ENCODE results near the gene DIP2C.
"Not testable (repeated sequence)": the region's sequence is repeated elsewhere in the genome, so short reads cannot be mapped to it uniquely, and the experiment has no call there.

Gene DIP2C

GRCh38 chr10:282294-283139 is 407.0 kb downstream of the DIP2C start:
- no peak for DNase-seq

DNA sequence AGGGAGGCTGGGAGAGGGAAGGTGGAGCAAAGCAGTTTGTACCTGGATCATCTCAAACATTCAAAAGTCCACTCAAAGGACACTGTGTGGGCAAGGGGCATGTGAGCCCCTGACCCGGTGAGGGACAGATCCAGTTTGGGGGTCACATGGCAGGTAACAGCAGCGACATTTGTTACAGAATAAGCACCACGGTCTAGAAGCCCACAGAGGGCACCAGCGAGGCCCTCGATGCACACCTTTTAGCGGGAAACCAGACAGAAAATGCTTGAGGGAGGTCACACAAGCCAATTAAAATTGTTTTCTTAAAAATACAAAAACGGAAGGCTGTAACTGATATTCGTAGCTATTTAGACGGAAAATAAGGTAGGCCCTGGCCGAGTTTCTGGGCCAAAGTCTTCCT is 409.8 kb downstream of the DIP2C start:
- no peak for DNase-seq

- no peak for DNase-seq
These were observed 410.2 kb downstream of the DIP2C start for GRCh38 chr10:279232-279631.

- DNase-seq = no peak
These were observed 410.8 kb downstream of the DIP2C start for GRCh38 chr10:278707-279106.

DNA sequence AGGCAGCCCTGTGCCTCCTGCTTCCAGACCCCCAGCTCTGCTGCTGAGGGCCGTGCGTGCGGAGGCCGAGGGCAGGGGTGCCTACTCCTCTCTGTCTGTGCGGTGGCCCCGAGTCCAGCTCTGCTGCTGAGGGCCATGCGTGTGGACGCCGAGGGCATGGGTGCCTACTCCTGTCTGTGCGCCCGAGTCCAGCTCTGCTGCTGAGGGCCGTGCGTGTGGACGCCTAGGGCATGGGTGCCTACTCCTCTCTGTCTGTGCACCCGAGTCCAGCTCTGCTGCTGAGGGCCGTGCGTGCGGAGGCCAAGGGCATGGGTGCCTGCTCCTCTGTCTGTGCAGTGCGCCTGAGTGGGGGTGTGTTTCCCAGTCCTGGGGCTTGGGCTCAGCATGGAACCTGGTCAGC is 411.5 kb downstream of the DIP2C start:
- no peak for DNase-seq

GRCh38 chr10:275680-276079 is 413.8 kb downstream of the DIP2C start:
- DNase-seq = no peak

DNA sequence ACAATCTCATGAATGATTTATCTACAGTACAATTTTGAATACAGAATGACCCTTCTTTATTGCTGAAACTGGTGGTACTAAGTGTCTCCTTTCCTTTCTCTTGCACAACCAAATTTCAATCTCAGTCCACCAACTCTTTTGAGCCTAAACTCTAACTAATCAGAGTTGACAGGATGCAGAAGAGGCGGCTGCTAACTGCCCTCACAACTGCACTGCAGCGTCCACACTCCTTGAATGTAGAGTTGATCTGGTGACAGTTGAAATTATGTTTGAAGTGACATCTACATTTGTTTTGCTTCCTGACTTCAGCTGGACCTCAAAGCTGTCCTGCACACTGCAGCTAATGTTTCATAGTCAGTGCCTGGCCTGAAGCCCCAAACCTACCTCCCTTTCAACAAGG is 414.6 kb downstream of the DIP2C start:
- DNase-seq = no peak

DNA sequence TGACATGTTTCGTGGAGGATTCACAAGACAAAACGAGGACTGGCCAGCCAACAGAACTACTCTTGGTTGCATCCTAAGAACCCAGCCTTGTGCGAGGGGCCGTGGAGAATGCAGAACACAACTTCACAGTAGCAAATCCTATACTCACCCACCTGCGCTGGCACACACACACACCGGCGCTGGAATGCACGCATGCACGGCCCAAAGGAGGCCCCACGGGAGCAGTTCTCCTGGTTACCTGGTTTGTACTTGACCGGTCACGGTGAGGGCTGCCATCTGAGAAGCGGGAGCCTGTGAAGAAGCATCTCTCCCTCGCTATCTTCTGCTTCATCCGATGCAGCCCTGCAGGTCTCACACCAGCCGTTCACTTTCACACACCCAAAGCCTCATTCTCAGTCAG is 416.4 kb downstream of the DIP2C start:
- no peak for DNase-seq

DNA sequence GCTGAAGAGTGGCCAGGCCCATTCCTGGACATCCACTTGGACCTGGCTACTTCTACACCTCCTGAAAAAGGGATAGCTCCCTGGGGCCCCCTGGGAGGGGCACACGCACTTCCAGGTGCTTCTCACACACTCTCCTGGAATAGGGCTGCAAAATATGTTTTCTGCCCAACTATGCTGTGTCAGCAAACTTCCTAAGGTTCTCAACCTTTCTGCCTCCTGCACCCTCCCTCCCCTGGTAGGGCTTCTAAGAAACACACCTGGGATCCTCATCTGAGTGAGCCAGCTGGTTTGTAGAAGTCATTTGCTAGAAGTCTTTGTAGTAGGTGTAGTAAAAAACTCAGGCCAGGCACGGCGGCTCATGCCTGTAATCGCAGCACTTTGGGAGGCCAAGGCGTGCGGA is 417.7 kb downstream of the DIP2C start:
- DNase-seq = no peak

DNA sequence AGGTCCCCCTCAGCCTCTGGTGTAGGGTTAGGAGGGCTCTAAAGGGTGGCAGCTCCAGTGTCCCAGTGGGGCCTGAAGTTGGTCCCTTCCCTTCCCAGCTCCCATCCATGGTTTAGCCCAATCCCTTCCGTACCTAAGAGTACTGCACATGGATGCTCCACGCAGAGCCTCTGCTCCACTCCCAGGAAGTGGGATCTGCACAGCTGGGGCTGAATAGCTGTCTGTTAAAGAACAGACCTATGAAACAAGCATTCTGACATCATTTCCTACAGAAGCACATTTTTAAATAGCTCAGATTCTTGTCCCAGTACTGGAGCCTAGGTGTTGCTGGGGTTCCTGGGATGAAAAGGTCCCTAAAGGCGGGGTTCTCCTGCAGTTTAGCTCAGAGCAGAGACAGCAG is 418.3 kb downstream of the DIP2C start:
- DNase-seq = no peak

GRCh38 chr10:269440-270074 is 419.9 kb downstream of the DIP2C start:
- no peak for DNase-seq

- no peak for DNase-seq
These were observed 421.8 kb downstream of the DIP2C start for GRCh38 chr10:267705-268104.

DNA sequence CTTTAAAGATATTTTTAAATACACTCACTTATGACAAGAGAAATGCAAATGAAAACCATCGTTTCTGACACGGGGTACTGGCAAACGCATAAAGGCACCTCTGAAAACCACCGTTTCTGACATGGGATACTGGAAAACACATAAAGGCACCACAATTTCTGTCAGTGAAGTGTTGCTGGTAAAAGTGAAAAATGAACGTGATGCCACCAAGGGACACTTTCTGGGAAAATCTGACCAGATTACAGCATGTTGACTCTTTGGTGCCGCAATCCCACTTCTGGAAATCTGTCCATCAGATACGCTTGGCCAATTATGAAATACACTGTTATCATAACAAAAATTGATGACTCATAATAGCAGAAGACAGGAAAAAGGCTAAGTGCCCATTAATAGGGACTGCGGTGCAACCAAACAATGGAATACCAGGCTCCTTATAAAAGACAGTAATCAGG is 422.5 kb downstream of the DIP2C start:
- DNase-seq = no peak

- DNase-seq = not testable (repeated sequence)
These were observed 423.5 kb downstream of the DIP2C start for GRCh38 chr10:265816-266588.

- not testable (repeated sequence) for DNase-seq
These were observed 424.4 kb downstream of the DIP2C start for GRCh38 chr10:265074-265440.

- DNase-seq = not testable (repeated sequence)
These were observed 425.1 kb downstream of the DIP2C start for GRCh38 chr10:264160-265073.

GRCh38 chr10:260819-261429 is 428.5 kb downstream of the DIP2C start:
- no peak for DNase-seq

DNA sequence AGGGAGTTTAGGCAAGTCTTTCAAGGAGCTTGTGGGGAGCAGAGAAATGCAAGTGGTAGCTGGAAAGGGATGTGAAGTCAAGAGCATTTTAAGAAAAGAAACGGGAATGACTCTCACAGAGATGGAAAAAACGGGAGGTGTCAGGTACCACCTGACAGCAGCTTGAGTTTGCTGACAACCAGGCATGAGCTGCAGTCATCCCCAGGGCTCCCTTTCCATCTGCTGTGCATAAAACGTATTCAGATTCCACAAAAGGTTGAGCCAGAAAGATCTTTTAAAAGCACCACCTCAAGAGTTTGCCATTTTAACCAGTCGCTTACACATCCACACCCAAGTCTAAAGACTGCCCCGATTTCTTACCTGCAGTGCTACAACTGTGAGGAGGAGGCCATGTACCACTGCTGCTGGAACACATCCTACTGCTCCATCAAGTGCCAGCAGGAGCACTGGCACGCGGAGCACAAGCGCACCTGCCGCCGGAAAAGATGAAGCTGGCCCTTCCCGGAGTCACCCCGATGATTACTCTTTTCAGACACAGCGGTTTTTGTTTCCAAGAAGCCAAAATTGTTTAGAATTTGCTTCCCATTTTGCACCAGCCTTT is 437.4 kb downstream of the DIP2C start:
- no peak for DNase-seq

DNA sequence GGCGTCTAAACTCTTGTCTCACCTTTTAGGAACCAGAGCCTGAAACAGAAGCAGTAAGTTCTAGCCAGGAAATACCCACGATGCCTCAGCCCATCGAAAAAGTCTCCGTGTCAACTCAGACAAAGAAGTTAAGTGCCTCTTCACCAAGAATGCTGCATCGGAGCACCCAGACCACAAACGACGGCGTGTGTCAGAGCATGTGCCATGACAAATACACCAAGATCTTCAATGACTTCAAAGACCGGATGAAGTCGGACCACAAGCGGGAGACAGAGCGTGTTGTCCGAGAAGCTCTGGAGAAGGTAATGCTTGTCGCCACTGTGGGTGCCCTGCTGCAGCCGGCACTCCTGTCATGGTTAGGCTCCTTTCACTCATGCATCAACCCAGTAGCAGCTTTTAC is 441.2 kb downstream of the DIP2C start:
- no peak for DNase-seq

DNA sequence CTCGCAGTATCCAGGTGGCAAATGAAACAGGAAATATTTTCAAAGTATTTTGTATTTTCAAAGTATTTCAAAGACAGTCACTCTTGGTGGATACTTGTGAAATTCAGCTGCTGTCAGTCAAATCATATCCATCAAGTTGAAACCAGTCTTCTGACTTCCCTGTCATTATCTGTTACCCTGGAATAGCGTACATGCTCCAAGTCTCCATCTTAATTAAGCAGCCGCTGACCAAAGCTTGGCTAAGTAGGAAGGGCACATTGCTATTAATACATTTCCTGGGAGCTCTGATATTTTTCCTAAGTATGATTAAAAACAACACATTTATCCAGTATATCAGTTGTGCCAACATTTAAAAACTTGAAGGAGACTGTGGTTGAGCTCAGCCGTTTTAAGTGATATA is 442.0 kb downstream of the DIP2C start:
- DNase-seq = no peak

- no peak for DNase-seq
These were observed 443.0 kb downstream of the DIP2C start for GRCh38 chr10:246431-246830.

DNA sequence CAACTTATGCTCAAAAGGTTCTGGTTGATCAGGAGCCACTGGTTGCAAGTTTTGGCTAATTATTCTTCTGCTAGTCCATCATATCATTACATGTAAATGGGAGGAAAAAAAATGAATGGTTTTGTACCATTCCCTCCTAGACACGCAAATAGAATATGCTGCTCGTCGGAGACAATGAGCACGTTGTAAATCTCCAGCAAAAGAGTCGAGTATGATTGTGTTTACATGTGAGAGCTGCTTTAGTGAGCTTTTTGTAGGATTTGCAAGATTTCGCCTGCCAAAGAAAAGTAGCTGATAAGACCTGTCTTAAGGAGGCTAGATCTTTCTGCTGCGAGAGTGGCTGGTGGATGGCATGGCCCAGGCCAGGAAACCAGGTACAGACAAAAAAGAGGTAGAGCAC is 445.2 kb downstream of the DIP2C start:
- DNase-seq = no peak
